ENCODE results near the gene GAREM1. TPM values are rescaled to one million over a fixed set of nuclear protein-coding genes. Genes with fewer than 3 reads are reported as not detected.

GAREM1 gene
- total and polyA plus RNA-seq, 4 donors, result 1.5 to 7.5 (median 2.0) TPM

- 54% methylated on average over 4 of the region's 4 CpGs for WGBS
- Histone ChIP-seq H3K36me3 (ENCODE audit: control insufficient read depth in 4 of 4, insufficient read depth in 3 of 4, low read depth in 1 of 4, low read length in 3 of 4) (peaks cover 0 to 3% (median 1%) of the 10 kb centered on the region in 4 donors), H3K4me1 (ENCODE audit: control insufficient read depth in 4 of 4, insufficient read depth in 4 of 4, low read length in 3 of 4) (peaks cover 0 to 21% (median 14%) of the 10 kb centered on the region in 4 donors), H3K4me3 (ENCODE audit: low read depth in 1 of 3, low read length in 3 of 3) (no peak overlapping the region), H3K27ac (ENCODE audit: low read depth in 1 of 2, low read length in 2 of 2) (no peak overlapping the region), H3K9me3 (ENCODE audit: control insufficient read depth in 4 of 4, low read length in 3 of 4) (no peaks in the 10 kb centered on the region), H3K9ac (ENCODE audit: low read depth in 1 of 2, low read length in 2 of 2) (no peak overlapping the region), H3K27me3 (ENCODE audit: control insufficient read depth in 4 of 4, insufficient read depth in 4 of 4, low read length in 3 of 4) (no peaks in the 10 kb centered on the region)
- TF ChIP-seq RAD21 (IDR thresholded peaks at IDR 0.05) (no peak), RXRA (IDR thresholded peaks at IDR 0.05) (no peak), CTCF (IDR thresholded peaks at IDR 0.05; ENCODE audit: low read depth, low read length, missing input control) (no peak), YY1 (IDR thresholded peaks at IDR 0.05) (no peak), TAF1 (conservative IDR thresholded peaks at IDR 0.05) (no peak), FOXA1 (IDR thresholded peaks at IDR 0.05) (no peak), ATF3 (IDR thresholded peaks at IDR 0.05) (no peak), EGR1 (IDR thresholded peaks at IDR 0.05; ENCODE audit: low read depth in 2 of 2) (no peak), JUND (IDR thresholded peaks at IDR 0.05) (no peak), MAX (IDR thresholded peaks at IDR 0.05) (no peak), NR2F2 (IDR thresholded peaks at IDR 0.05) (no peak)
- no peak for DNase-seq (ENCODE audit: low spot score)
Measured at GRCh38 chr18:32280188-32280783, 190.4 kb downstream of the GAREM1 start.

- Histone ChIP-seq H3K4me3 (ENCODE audit: low read depth in 1 of 3, low read length in 3 of 3) (no peak overlapping the region), H3K27me3 (ENCODE audit: control insufficient read depth in 4 of 4, insufficient read depth in 4 of 4, low read length in 3 of 4) (no peaks in the 10 kb centered on the region), H3K9me3 (ENCODE audit: control insufficient read depth in 4 of 4, low read length in 3 of 4) (no peaks in the 10 kb centered on the region), H3K9ac (ENCODE audit: low read depth in 1 of 2, low read length in 2 of 2) (no peak overlapping the region), H3K4me1 (ENCODE audit: control insufficient read depth in 4 of 4, insufficient read depth in 4 of 4, low read length in 3 of 4) (peaks cover 0 to 21% (median 14%) of the 10 kb centered on the region in 4 donors), H3K36me3 (ENCODE audit: control insufficient read depth in 4 of 4, insufficient read depth in 3 of 4, low read depth in 1 of 4, low read length in 3 of 4) (no peaks in the 10 kb centered on the region), H3K27ac (ENCODE audit: low read depth in 1 of 2, low read length in 2 of 2) (no peak overlapping the region)
- WGBS, result 24% methylated on average over 4 of the region's 4 CpGs
- peak; percentile 11 for TF ChIP-seq FOXA1 (IDR thresholded peaks at IDR 0.05)
- peak; percentile 59 for TF ChIP-seq SP1 (IDR thresholded peaks at IDR 0.05)
- TF ChIP-seq ZBTB33 (IDR thresholded peaks at IDR 0.05), result peak; percentile 30
- TF ChIP-seq HNF4A (conservative IDR thresholded peaks at IDR 0.05), result peak; percentile 94 to 95
- no peak for TF ChIP-seq REST (IDR thresholded peaks at IDR 0.05)
- no peak for TF ChIP-seq ATF3 (IDR thresholded peaks at IDR 0.05)
- TF ChIP-seq RXRA (IDR thresholded peaks at IDR 0.05), result peak; percentile 77 to 83
- no peak for TF ChIP-seq EGR1 (IDR thresholded peaks at IDR 0.05; ENCODE audit: low read depth in 2 of 2)
- peak; percentile 81 for TF ChIP-seq HNF4G (IDR thresholded peaks at IDR 0.05)
- peak; percentile 16 for TF ChIP-seq MAX (IDR thresholded peaks at IDR 0.05)
- TF ChIP-seq TAF1 (conservative IDR thresholded peaks at IDR 0.05), result no peak
- no peak for TF ChIP-seq FOXA2 (IDR thresholded peaks at IDR 0.05)
- TF ChIP-seq NR2F2 (IDR thresholded peaks at IDR 0.05), result peak; percentile 71
- TF ChIP-seq JUND (IDR thresholded peaks at IDR 0.05), result peak; percentile 40 to 62
- TF ChIP-seq CTCF (IDR thresholded peaks at IDR 0.05; ENCODE audit: low read depth, low read length, missing input control), result no peak
- peak in 1 of 2 donors; percentile 20 for TF ChIP-seq GABPA (IDR thresholded peaks at IDR 0.05 in 1 of 2, conservative IDR thresholded peaks at IDR 0.05 in 1 of 2)
- TF ChIP-seq RAD21 (IDR thresholded peaks at IDR 0.05), result no peak
- DNase-seq (ENCODE audit: low spot score), result no peak
Measured at GRCh38 chr18:32278177-32278799, 192.4 kb downstream of the GAREM1 start.
